NCI-H2171 treated with DMSO at 0.1 percent for 48 hours (cell line): ENCODE data around the gene STMN3.
"Not testable (repeated sequence)": the region's sequence is repeated elsewhere in the genome, so short reads cannot be mapped to it uniquely, and the experiment has no call there.

Source experiments
- DNase-seq: peaks from one replicate; lab custom pipeline; 2025; lab: John Stamatoyannopoulos, UW

STMN3 gene

DNA sequence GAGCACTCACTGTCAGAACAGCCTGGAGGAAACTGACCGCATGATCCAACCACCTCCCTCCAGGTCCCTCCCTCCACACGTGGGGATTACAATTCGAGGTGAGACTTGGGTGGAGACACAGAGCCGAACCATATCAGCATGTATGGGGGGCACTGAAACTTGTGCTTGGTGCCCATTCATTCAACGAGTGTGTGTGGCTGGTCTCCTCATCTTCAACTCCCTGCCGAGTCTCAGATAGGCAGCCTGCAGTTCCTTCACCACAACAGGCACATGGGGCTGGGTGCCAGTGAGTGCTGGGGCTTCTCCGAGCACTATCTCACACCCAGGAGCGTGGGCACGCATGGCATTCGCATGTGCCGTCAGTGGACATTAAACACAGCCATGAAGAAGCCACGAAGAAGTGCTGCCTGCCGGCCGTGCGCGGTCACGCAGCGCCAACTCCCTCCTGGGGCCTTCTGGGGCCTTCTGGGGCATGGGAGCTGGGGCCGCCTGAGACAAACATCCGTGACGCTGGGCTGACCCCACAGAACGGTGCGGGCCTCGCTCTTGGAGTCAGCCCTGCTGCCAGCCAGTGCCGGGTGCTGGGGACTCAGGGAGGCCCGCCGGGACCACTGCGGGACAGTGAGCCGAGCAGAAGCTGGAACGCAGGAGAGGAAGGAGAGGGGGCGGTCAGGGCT is 4.2 kb upstream of the STMN3 start:
- DNase-seq, result no peak

DNA sequence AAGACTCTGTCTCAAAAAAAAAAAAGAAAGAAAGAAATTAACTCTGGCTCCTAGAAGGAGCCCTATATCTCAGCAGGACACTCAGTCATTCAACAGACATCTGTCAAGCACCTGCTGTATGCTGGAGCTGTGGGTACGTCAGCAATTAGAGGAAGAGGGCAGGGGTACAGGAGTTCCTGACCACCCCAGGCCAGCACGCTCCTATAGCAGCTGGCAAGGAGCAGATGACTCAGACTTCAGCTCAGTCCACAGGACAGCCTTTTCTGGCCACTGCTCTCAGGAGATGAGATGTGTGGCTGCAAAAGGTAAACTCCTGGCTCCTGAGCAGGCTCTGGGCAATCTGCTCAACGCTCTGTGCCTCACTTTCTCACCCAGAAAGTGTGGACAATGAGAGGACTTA is 3.2 kb upstream of the STMN3 start:
- DNase-seq, result no peak

GRCh38 chr20:63655249-63655648 is 2.0 kb upstream of the STMN3 start:
- no peak for DNase-seq

GRCh38 chr20:63653974-63654668 is 897 bp upstream of the STMN3 start:
- peak; percentile 43 for DNase-seq

- DNase-seq, result peak; percentile 43
Measured at GRCh38 chr20:63652192-63652980, 838 bp downstream of the STMN3 start.

DNA sequence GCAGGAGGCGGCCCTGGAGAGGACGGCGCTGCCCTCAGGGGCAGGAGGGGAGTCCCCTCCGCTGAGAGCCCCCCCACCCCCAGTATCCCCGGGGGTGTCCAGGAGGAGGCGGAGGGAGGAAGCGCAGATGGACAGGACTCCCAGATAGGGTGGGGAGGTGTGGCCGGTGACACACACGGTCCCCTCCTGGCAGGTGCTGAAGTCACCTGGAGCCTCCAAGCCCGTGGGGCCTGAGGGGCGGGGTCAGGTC is 1.4 kb downstream of the STMN3 start:
- no peak for DNase-seq

- not testable (repeated sequence) for DNase-seq
Measured at GRCh38 chr20:63650486-63650885, 2.7 kb downstream of the STMN3 start.

GRCh38 chr20:63648895-63649589 is 4.2 kb downstream of the STMN3 start:
- DNase-seq, result no peak

GRCh38 chr20:63648190-63648589 is 5.0 kb downstream of the STMN3 start:
- no peak for DNase-seq

DNA sequence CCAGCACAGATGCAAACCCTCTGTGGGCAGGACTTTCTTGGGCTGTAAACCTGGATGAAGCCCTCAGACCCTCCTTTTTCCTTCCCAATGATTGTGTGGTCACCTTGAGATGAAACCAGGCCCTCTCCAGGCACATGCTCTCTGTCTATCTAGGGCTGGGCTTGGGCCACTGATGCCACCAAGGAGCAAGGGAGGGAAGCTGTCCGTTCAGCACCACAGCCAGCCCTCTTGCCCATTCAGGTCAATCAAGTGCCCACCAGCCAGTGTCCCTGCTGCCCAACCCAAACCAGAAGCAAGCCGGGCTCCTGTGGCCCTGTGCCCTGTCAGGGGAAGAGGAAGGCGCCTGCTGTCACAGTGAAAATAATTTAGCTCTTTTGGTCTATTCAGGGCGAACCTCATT is 8.0 kb downstream of the STMN3 start:
- no peak for DNase-seq

GRCh38 chr20:63643946-63644345 is 9.3 kb downstream of the STMN3 start:
- no peak for DNase-seq

DNA sequence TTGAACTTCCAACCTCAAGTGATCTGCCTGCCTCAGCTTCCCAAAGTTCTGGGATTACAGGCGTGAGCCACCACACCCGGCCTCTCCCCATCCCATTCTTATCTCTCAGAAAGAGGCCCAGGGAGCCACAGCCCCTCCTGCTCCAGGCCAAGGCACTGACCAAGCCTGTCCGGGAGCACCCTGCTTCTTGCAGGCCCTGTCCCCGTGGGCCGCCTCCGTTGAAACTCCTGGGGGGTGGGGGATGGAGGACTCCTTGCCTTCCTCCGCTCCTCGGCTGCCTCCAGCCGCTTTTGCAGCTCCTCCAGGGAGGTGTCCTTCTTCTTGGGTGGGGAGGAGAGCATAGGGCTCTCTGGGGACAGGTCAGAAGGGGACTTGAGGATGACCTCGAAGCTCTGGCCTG is 9.7 kb downstream of the STMN3 start:
- no peak for DNase-seq

DNA sequence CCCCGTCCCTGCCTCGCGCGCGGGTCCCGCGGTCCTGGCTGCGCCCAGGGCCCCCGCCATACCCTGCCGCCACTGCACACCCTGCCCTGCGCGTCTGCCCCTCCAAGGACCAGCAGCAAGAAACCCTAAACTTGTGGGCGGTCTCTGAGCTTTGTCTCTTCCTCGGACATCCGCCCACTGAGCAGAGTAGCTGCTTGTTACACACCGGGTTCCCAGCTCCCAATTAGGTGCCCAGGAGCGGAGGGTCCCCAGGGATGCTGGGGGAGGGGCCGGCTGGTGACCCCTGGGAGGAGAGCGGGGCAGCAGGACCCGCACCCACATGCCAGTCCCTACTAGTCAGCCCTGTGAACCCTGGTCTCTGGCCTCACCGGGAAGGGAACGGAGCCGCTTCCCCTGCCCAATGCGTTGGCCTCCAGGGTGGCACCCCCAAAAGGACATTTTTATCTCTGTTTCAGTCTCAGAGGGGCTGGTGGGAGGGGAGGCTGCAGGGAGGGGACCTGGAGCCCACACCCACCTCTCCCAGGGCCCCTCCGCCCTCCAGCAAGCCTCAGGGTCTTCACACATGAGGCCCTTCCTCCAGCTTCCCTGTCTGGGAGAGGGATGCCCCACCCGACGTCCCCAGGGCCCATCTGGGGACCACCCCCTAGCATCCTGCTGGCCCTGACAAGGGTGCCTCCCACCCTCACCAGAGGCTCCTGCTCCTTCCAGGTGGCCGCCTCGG is 10.5 kb downstream of the STMN3 start:
- peak; percentile 39 for DNase-seq

GRCh38 chr20:63641792-63642523 is 11.3 kb downstream of the STMN3 start:
- DNase-seq, result peak; percentile 95

DNA sequence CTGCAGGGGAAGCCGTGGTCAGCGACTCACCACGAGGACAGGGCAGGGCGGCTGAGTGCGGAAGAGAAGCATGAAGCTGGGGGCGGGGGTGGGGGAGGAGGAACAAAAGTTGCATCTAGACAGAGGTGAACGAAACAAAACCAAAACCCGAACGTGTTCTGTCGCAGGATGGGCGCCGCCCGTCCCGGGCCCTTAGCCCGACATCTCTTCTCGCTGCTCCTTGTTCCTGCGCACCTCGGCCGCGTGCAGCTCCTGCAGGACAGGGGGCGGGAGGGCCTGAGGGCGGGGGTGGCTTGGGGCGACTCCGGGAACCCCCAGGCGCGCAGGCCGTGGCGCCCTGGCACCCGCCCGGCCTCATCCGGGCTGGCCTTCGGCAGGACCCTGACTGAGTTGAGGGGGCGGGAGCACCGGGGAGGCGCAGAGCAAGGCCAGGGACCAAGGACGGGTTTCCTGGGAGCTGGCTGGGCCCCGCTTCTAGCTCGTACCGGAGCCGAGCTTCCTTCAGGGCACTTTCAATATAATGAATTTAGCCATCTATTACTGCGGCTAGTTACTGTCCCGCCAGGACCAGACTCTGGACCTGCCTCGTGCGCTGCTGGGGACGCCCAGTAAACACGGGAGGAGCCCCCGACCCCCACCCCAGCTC is 12.0 kb downstream of the STMN3 start:
- no peak for DNase-seq

- DNase-seq, result not testable (repeated sequence)
Measured at GRCh38 chr20:63640686-63641085, 12.5 kb downstream of the STMN3 start.

DNA sequence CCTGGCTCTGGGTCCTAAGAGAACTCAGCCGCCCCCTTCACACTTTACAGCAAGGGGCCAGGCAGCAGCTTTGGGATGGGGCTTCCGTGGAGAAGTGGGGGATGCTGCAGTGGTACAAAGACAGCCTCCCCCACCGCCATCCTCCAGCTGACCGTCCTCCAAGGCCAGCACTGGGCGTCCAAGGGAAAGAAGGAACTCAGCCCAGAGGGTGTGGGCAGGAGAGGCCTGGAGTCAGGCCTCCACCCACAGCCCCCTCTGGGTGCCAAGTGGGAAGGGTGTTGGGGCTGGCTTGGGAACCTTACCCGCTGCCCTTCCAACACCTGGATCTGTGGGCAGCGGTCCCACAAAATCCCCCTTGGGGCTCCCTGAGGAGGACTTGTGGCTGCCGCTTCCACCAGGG is 13.1 kb downstream of the STMN3 start:
- DNase-seq, result no peak

DNA sequence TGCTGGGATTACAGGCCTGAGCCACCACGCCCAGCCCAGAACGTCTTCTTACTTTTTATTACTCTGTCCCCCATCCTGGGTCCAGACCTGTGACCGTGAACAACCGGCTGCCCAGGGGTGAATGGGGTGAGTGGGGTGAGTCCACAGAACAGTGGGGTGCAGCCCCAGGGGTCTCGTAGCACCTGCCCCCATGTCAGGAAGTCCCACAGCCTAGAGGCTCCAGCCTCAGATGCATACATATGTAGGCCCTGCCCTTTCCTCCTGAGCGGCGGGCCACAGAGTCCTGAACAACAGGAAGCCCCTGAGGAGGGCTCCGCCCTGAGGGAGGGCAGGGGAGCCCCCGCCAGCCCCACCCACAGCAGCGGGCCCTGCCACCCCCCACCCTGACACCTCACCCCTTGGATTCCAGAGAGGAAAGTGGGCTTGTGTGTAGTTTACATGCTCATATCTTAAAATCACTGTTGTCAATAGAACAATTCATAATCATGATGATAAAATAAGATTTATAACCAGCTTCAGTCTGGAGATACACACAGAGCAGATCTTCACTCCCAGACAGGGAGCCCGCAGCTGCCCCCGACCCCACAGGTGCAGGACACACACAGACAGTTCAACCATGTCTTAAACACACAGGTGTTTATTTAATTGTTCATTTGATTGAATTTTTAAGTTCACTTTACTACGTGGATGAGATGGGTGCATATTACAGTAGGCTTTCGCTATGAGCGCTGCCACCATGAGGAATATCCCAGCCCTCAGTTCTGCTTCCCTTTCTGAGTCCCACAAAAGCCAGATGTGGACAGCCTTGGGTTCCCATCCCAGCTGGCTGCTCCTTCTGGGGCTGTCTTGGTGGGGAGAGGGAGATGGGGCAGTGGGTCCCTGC is 13.9 kb downstream of the STMN3 start:
- no peak for DNase-seq

GRCh38 chr20:63636752-63637628 is 16.2 kb downstream of the STMN3 start:
- peak; percentile 51 for DNase-seq
